HTR-8/SVneo (cell line): ENCODE measurements around the gene GNAZ.

ENCODE experiments used
- DNase-seq: peaks from one replicate; pipeline ENCODE4 v3.0.0; 2011; ENCODE audit warnings: low spot score, mixed read lengths; ENCODE audit not compliant: insufficient read length
- FAIRE-seq: peaks from 2 replicates; lab custom pipeline; 2011; peaks lifted over from hg19 to GRCh38; lab: Jason Lieb, UNC

The GNAZ gene

DNA sequence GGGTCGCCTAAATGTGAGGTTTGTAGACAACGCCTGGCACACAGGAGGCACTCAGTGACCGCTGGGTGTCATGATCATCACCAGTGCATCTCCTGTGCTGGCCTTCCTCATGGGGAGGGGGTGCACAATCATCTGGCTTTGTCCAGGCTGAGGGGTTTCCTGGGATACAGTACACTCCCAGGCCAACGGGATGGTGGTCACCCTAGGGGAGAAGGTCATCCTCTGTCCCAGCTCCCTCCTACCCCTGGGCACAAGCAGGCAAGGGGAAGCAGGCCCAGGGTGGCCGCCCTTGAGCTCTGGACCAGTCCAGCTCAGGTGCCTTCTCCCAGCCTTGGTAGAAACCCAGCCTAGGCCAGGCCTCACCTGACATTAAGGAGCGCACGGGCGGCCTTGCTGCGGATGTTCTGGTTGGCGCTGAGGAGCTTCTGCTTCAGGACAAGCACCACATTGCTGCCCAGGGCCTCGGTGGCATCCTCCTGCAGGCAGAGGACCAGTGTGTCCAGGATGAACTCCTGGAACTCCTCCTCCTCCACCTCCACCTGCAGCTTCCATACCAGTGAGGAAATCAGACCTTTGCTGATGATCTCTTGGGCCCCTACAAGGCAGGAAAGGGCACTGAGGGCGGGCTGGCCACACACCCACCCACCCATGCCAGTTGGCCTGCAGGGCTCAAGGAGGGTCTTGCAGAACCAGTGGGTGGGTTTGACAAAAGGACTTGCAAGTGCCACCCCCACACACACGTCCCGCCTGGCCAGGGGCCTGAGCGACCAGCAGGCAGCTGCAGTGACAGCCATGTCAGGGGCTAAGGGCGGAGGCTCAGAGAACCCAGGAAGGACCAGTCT, 6.6 kb upstream of the GNAZ start:
- DNase-seq (no peak), FAIRE-seq (no peak)

DNA sequence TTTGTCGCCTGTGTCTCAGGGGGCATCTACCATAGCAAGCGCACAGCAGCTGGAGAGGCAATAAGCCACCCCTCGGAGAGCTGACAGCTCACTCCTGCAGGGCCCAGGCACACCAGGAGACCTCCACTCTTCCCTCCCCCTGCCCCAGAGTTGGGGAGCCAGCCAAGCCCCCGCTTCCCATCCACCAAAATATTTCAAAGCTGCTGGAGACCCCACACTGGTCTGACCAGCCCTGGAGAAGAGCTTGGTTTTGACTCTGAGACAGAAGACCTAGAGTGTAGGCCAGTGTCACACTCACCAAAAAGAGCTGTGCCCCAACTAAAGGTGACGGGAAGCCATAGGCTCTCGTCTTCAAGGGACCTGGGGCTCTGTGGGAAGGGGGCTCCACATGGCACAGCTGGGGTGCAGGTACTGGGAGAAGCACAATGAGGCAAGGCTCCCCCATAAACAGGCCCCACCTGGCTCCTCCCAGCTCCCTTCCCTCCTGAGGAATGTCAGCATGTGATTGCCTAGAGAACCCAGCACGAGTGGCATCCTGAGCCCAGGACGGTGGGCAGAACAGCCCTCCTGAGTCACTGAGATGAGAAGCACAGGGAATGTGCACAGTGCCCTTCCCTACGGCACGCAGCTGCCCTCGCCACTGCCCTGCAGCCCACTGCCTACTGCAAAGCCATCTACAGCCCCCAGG, 5.8 kb upstream of the GNAZ start:
- no peak for FAIRE-seq

GRCh38 chr22:23065069-23065451, 5.3 kb upstream of the GNAZ start:
- DNase-seq: no peak
- no peak for FAIRE-seq

More for the DNA sequence above, 5.8 kb upstream of the GNAZ start:
- no peak for DNase-seq

DNA sequence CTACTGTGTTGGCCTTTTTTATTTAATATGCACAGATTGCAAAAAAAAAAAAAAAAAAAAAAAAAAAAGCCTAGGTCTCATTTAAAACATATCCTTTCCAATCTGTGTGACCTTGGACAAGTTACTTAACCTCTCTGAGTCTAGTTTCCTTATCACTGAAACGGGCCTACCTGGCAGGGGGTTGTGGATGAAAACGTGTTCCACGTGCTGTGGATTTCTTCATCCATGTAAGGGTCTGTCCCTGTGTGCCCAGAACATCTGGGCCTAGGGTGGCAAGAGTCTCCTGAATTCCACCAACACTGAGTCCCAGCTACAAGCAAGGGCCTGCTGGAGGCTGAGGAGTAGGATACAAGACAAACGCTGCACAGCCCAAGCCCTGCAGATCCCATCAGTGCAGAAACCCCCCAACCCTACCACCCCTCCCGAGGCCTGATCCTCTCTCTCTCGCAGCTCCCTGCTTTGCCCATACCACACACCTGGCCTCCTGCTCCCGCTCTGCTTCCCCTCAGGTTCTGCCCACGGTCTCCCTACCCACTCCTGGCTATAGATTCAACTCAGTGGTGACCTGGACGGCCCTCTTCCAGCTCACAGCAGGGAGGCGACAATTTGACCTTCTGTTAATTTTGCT, 4.7 kb upstream of the GNAZ start:
- FAIRE-seq: no peak
- no peak for DNase-seq

GRCh38 chr22:23066200-23067022, 3.9 kb upstream of the GNAZ start:
- no peak for DNase-seq
- FAIRE-seq: no peak

GRCh38 chr22:23067023-23067650, 3.2 kb upstream of the GNAZ start:
- DNase-seq (no peak), FAIRE-seq (no peak)

GRCh38 chr22:23067691-23068090, 2.6 kb upstream of the GNAZ start:
- FAIRE-seq (no peak), DNase-seq (no peak)

DNA sequence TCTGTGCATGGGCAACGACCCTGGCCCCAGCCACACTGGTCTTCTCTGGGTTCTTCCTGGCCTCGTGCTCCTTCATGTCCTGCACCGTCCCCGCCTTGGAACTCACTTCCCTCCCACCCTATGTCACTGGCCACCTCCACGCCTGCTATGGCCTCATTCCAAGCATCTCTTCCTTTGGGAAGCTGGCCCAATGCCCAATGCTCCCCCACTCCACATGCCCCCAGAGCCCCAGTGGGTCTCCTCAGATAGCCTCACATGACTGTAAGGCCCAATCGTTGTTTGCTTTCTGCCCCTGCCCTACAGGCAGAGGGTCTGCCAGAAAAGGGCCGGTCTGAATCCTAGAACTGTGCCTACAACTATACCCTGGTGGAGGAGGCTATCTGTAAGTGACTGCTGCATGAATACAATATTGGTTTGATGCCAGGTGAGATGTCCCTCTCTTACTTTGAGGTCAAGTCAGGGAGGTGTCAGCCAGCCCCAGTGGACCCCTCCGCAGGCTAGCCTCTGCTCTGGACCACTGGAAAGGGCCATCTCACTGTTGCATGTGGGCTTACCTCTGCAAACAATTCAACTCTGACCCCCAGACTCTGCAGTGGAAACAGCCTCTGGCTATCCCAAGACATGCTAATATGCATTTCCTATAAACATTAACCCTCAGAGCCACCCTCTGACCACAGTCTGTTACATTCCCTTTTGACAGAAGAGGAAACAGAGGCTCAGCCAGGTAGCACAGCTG, 2.1 kb upstream of the GNAZ start:
- FAIRE-seq (no peak), DNase-seq (no peak)

DNA sequence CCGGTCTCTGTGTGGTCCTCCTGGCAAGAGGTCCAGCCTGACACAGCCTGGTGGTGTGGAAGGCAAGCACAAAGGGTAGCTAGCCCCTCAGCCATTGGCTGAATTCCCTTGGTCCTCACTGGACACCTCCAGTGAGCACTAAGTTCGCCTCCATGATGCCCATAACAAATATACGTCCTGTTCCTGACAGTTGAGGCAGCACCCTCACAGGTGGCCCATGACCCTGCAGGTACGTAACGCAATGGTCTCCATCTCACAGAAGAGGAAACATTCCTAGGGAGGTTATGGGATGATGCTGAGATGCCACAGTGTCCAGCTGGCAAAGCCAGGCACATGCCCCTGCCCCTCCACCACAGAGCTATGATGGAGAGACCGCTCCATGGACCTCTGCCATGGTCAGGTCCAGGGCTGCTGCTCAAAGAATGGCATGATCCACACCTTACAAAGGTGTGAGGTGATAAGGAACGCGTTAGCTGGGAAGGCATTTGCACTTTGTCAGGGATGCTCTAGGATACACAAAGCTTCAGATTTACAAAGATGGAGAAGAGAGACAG, 1.4 kb upstream of the GNAZ start:
- DNase-seq: no peak
- FAIRE-seq: peak; percentile 48

- FAIRE-seq (no peak), DNase-seq (peak; percentile 75)
Measured at GRCh38 chr22:23069502-23070357, 589 bp upstream of the GNAZ start.

DNA sequence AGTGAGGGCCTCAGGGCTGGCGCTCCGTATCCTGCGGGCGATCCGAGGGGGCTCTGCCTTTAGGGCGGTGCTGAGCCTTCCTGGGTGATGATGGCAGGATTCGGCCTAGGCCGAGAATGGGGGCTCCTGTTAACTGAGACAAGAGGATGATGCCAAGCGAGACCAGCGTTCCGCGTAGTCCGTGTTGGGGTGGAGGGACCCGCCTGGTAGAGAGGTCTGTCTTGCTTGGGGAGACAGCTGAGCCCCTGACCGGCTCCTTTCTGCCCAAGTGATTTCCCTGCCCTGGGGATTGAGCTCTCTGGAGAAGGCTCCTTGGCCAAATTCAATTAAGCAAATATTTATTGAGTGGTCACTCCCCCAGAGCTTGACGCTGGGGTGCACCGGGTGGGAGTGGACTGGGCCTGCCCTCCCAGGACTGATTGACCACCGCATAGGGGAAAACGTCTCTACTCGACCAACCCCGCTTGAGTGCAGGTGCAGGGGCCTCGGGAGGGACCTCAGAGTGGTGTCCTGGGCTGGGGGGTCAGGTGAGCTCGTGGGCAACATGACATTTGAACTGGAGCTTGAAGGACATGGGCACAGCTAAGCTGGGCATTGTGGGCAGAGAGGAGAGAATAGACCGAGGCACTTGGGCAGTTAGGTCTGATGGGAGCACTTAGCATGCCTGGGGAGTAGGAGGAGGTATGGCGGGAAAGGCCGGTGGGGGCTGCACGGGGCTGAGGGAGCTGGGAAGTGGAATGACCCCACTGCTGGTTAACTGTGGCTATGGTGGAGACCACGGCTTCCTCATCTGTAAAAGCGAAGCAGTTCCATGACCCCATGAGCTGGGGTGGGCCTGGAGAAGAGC, 1.1 kb downstream of the GNAZ start:
- DNase-seq (no peak), FAIRE-seq (no peak)

DNA sequence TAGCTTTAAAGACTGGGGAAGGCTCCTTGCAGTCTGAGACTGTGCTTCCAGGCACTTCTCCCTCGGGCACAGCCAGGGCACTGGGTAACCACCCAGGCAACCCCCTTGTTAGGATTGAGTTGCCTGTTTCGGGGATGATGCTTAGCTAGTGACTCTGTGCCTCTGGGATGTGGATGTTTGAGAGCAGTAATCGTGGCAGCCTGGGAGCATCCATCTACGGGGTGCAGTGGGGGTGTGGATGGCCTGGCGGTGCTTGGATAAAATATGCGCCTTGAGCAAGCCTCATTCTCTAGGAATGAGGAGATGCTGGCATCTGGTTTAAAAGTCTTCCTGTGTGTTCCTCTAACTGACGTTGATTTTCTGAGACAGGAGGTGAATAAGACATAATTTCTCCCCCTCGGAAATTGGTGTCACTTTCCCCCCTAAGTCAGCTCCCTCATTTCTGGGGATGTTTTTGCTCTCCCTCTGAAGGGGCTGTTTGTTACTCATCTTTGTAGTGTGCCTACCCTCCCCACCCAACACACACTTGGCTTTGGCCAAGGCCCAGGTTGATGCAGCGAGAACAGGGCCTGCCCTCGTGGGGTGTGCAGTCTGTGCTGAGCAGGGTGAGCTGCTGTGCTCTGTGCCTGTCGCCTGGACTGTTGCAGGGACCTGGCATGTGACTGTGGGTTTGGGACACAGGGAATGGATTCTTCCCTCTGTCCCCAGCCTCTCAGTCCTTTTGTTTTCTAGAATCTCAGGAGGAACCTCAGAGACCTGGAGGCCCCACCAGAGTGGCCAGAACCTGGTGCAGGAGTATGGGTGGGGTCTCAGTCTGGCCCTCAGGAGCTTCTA, 2.0 kb downstream of the GNAZ start:
- no peak for DNase-seq
- FAIRE-seq: no peak

GRCh38 chr22:23072911-23073491, 2.7 kb downstream of the GNAZ start:
- no peak for FAIRE-seq

GRCh38 chr22:23073526-23074229, 3.4 kb downstream of the GNAZ start:
- DNase-seq: no peak
- FAIRE-seq: no peak

More at GRCh38 chr22:23072911-23073491, 2.7 kb downstream of the GNAZ start:
- no peak for DNase-seq

DNA sequence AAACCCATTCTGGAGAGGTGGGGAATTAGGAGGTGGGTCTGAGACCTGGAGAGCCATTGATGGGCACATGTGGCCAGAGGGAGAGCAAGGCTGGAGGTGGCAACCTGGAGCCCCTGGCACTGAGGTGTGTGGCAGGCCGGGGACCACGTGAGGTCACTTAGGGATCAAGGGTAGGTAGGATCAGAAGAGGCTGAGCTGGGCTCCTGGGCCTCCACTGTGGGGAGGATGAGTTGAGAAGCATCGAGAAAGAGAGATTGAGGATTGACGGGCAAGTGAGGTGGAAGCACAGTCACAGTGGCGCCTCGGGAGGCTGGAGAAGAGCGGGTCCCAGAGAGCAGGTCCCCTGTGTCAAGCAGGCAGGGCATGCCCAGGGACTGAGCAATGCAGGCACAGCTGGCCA, 4.1 kb downstream of the GNAZ start:
- no peak for DNase-seq
- no peak for FAIRE-seq
